Ovary (tissue), 9 donors: ENCODE results near the gene IFIT2. TPM values are rescaled to one million over a fixed set of nuclear protein-coding genes. Genes with fewer than 3 reads are reported as not detected.

Experiments
- DNase-seq, 5 donors: peaks; one replicate each; pipeline ENCODE4 v3.0.0-alpha.2; 2019 to 2020
- H3K27ac ChIP-seq, 2 donors: fragments of 200-600 bp; one replicate each; pipeline versions ENCODE4 v1.5.1 to v1.8.0; 2019 to 2022
- H3K27me3 ChIP-seq: fragments of 200-600 bp; one replicate; pipeline ENCODE4 v1.8.0; 2022
- H3K36me3 ChIP-seq: fragments of 200-600 bp; sonication (generic); one replicate; pipeline ENCODE4 v1.5.1; 2019
- H3K4me1 ChIP-seq: one replicate; pipeline ENCODE4 v1.8.1; 2013; ENCODE audit warnings: mild to moderate bottlenecking, moderate library complexity; ENCODE audit not compliant: insufficient read depth
- H3K4me3 ChIP-seq: fragments of 200-600 bp; sonication (generic); one replicate; pipeline ENCODE4 v1.5.1; 2017
- H3K9me3 ChIP-seq, 2 donors: fragments of 200-600 bp in 1 of 2; sonication (generic) in 1 of 2; one replicate each; pipeline versions ENCODE4 v1.5.1 to v1.8.1; 2013 to 2019; ENCODE audit warnings: mild to moderate bottlenecking in 1 of 2, moderate library complexity in 1 of 2
- CTCF ChIP-seq, 3 donors: fragments of 450-650 bp in 2 of 3; fragments of 200-600 bp in 1 of 3; IDR thresholded peaks; one replicate each; pipeline versions ENCODE4 v1.5.1 to v1.8.0; 2016 to 2022; ENCODE audit warnings: antibody characterized with exemption in 3 of 3, mild to moderate bottlenecking in 1 of 3
- EP300 ChIP-seq: sonication (generic); formaldehyde crosslinking; IDR thresholded peaks from one replicate; pipeline ENCODE4 v1.6.1; 2017; ENCODE audit warnings: antibody characterized with exemption
- POLR2A ChIP-seq: fragments of 450-650 bp; IDR thresholded peaks from one replicate; pipeline ENCODE4 v1.6.1; 2017; ENCODE audit warnings: antibody characterized with exemption, mild to moderate bottlenecking, moderate library complexity
- WGBS, 3 donors: extraction: QIAGEN DNeasy Blood & Tissue Kit in 1 of 3; methylation state at CpG; one replicate each; pipeline versions ENCODE4 v1.1.5 to v1.1.7; 2013 to 2017; 5-methylcytosine and 5-hydroxymethylcytosine counted together
- intact Hi-C, 4 donors: fragments of 100-400 bp; cut with DNase I; formaldehyde crosslinking; loops; one replicate each; pipeline versions ENCODE4 v1.11.0 to v1.15.1; 2022 to 2023
- polyA plus RNA-seq, 2 donors: library from polyadenylated mRNA; stranded (reverse); fragments of 200-250 nt in 1 of 2; fragments of 350-450 nt in 1 of 2; fragmentation: Illumina TruSeq in 1 of 2; extraction: RNeasy Lipid Tissue Mini Kit (QIAGEN cat#74804) in 1 of 2; gene quantifications; one replicate each; pipeline ENCODE4 v1.2.3, GENCODE V29; 2013 to 2014
- total RNA-seq, 7 donors: library from RNA; depleted of rRNA in 2 of 7; stranded (reverse); fragments of >200 nt in 2 of 7; fragmentation: NEBNext Ultra II Directional in 3 of 7; extraction: Animal tissue kit (Norgen Biotek cat#: 25700) in 3 of 7; gene quantifications; one replicate each; pipeline versions ENCODE4 v1.1.0 to v1.2.4, GENCODE V29; 2016 to 2023
- donor health status: DM: no; HTN: no; CAD: no; lungs with moderate emphysema.
- donor health status: DM: no; HTN: no; CAD: no.
- donor health status: Bipolar disorder and iron deficiency.
- donor health status: DM: yes; HTN: yes; CAD: no.
- donor health status: DM: no; HTN: no; CAD: no.
- donor health status: DM: yes; HTN: yes; CAD: no.

Gene IFIT2
- total and polyA plus RNA-seq, 9 donors = 2.1 to 21.3 (median 6.2) TPM

- no peaks in the 10 kb centered on the region for H3K27me3 ChIP-seq
- no peaks in the 10 kb centered on the region for H3K4me1 ChIP-seq
- H3K36me3 ChIP-seq = no peaks in the 10 kb centered on the region
- DNase-seq = no peak
- TF ChIP-seq EP300 (no peak), POLR2A (no peak), CTCF (IDR thresholded peaks at IDR 0.05) (no peak)
- H3K9me3 ChIP-seq = no peaks in the 10 kb centered on the region
- 74 to 79% (median 77%) methylated on average over 5 of the region's 5 CpGs for WGBS, 3 donors
- intact Hi-C loops = loop anchor here in 1 of 4 donors (2.0 kb wide), 1 partner anchor 106 kb away; no protein-coding TSS in a partner anchor
- H3K27ac ChIP-seq = no peak overlapping the region
- H3K4me3 ChIP-seq = no peak overlapping the region
These were observed 39.5 kb upstream of the IFIT2 start for GRCh38 chr10:89262086-89263051.

- intact Hi-C loops = loop anchor here in 1 of 4 donors (2.0 kb wide), 1 partner anchor 106 kb away; no protein-coding TSS in a partner anchor
- peaks cover 1% of the 10 kb centered on the region for H3K4me1 ChIP-seq
- no peak overlapping the region for H3K27ac ChIP-seq
- TF ChIP-seq EP300 (no peak), CTCF (IDR thresholded peaks at IDR 0.05) (no peak), POLR2A (no peak)
- 88 to 93% (median 92%) methylated on average over 1 of the region's 1 CpG for WGBS, 3 donors
- DNase-seq = no peak
- no peaks in the 10 kb centered on the region for H3K27me3 ChIP-seq
- no peak overlapping the region for H3K4me3 ChIP-seq
- H3K9me3 ChIP-seq = no peaks in the 10 kb centered on the region
- no peaks in the 10 kb centered on the region for H3K36me3 ChIP-seq
These were observed 38.8 kb upstream of the IFIT2 start for GRCh38 chr10:89263091-89263490.

GRCh38 chr10:89263531-89263930 is 38.3 kb upstream of the IFIT2 start:
- Histone ChIP-seq H3K36me3 (no peaks in the 10 kb centered on the region), H3K4me3 (no peak overlapping the region), H3K27me3 (no peaks in the 10 kb centered on the region), H3K9me3 (no peaks in the 10 kb centered on the region), H3K4me1 (peaks cover 1% of the 10 kb centered on the region), H3K27ac (no peak overlapping the region)
- 96 to 100% (median 100%) methylated on average over 1 of the region's 1 CpG for WGBS, 3 donors
- intact Hi-C loops = loop anchor here in 1 of 4 donors (2.0 kb wide), 1 partner anchor 105 kb away; no protein-coding TSS in a partner anchor
- no peak for DNase-seq
- TF ChIP-seq CTCF (IDR thresholded peaks at IDR 0.05) = no peak
- TF ChIP-seq EP300 = no peak
- TF ChIP-seq POLR2A = no peak

GRCh38 chr10:89266721-89267453 is 35.0 kb upstream of the IFIT2 start:
- intact Hi-C loops = no loop called here
- TF ChIP-seq POLR2A = no peak
- TF ChIP-seq CTCF (IDR thresholded peaks at IDR 0.05) = no peak
- no peak for TF ChIP-seq EP300
- no peak overlapping the region for H3K4me3 ChIP-seq
- no peak overlapping the region for H3K27ac ChIP-seq
- no peaks in the 10 kb centered on the region for H3K36me3 ChIP-seq
- no peaks in the 10 kb centered on the region for H3K9me3 ChIP-seq
- DNase-seq = no peak
- WGBS, 3 donors = 6 to 18% (median 10%) methylated on average over 1 of the region's 1 CpG
- H3K27me3 ChIP-seq = no peaks in the 10 kb centered on the region
- peaks cover 1% of the 10 kb centered on the region for H3K4me1 ChIP-seq
